Osteocyte (in vitro differentiated cells): Measurements from ENCODE around the gene SNRNP48. TPM values are rescaled to one million over a fixed set of nuclear protein-coding genes. Genes with fewer than 3 reads are reported as not detected.
A peak's percentile ranks its signal among the peaks of the same experiment; 100 is the strongest.

Experiments used
- DNase-seq: peaks from one replicate; pipeline ENCODE4 v3.0.0; 2021; ENCODE audit warnings: mixed read lengths; ENCODE audit not compliant: unreplicated experiment; ENCODE audit errors: extremely low spot score
- H3K27ac Mint-ChIP-seq: one replicate; pipeline ENCODE4 v1.8.0; 2021; ENCODE audit warnings: mild to moderate bottlenecking, mixed read lengths; ENCODE audit not compliant: unreplicated experiment
- H3K27me3 Mint-ChIP-seq: one replicate; pipeline ENCODE4 v1.8.0; 2021; ENCODE audit warnings: mixed read lengths; ENCODE audit not compliant: unreplicated experiment
- H3K36me3 Mint-ChIP-seq: one replicate; pipeline ENCODE4 v1.8.0; 2021; ENCODE audit warnings: mixed read lengths; ENCODE audit not compliant: unreplicated experiment
- H3K4me1 Mint-ChIP-seq: one replicate; pipeline ENCODE4 v1.8.0; 2021; ENCODE audit warnings: mixed read lengths; ENCODE audit not compliant: unreplicated experiment
- H3K4me3 Mint-ChIP-seq: one replicate; pipeline ENCODE4 v1.8.0; 2021; ENCODE audit warnings: mild to moderate bottlenecking, moderate library complexity, mixed read lengths; ENCODE audit not compliant: unreplicated experiment
- H3K9me3 Mint-ChIP-seq: one replicate; pipeline ENCODE4 v1.8.0; 2021; ENCODE audit warnings: mixed read lengths; ENCODE audit not compliant: unreplicated experiment
- CTCF ChIP-seq: fragments of 200-600 bp; sonication (generic); IDR thresholded peaks from 2 replicates; pipeline ENCODE4 v1.5.0; 2021; ENCODE audit warnings: antibody characterized with exemption, mild to moderate bottlenecking, moderate library complexity
- total RNA-seq: library from RNA; stranded (reverse); gene quantifications from 2 replicates; pipeline ENCODE4 v1.2.1, GENCODE V29; 2021

Gene SNRNP48
- total RNA-seq, 1 donor from 2014 or later, result 12.1 TPM

- no peak for TF ChIP-seq CTCF
- no peaks in the 10 kb centered on the region for H3K9me3 Mint-ChIP-seq
- no peaks in the 10 kb centered on the region for H3K27me3 Mint-ChIP-seq
- peak; percentile 87 for DNase-seq
- H3K4me1 Mint-ChIP-seq, result peaks cover 53% of the 10 kb centered on the region
- peak overlapping the region; percentile 95 for H3K27ac Mint-ChIP-seq
- H3K4me3 Mint-ChIP-seq, result peak overlapping the region; percentile 96
- no peaks in the 10 kb centered on the region for H3K36me3 Mint-ChIP-seq
Observed at GRCh38 chr6:7542874-7543624, 46.9 kb upstream of the SNRNP48 start.

GRCh38 chr6:7543789-7544424 is 46.1 kb upstream of the SNRNP48 start:
- Mint-ChIP-seq H3K9me3 (no peaks in the 10 kb centered on the region), H3K4me3 (peak overlapping the region; percentile 96), H3K27ac (peak overlapping the region; percentile 95), H3K4me1 (peaks cover 61% of the 10 kb centered on the region), H3K27me3 (no peaks in the 10 kb centered on the region), H3K36me3 (peaks cover 5% of the 10 kb centered on the region)
- no peak for TF ChIP-seq CTCF
- no peak for DNase-seq

- Mint-ChIP-seq H3K36me3 (peaks cover 5% of the 10 kb centered on the region), H3K4me3 (peak overlapping the region; percentile 96), H3K27me3 (no peaks in the 10 kb centered on the region), H3K4me1 (peaks cover 64% of the 10 kb centered on the region), H3K9me3 (no peaks in the 10 kb centered on the region), H3K27ac (peak overlapping the region; percentile 95)
- no peak for DNase-seq
- no peak for TF ChIP-seq CTCF
Observed at GRCh38 chr6:7544597-7544996, 45.4 kb upstream of the SNRNP48 start.

GRCh38 chr6:7545316-7546019 is 44.5 kb upstream of the SNRNP48 start:
- Mint-ChIP-seq H3K4me1 (peaks cover 62% of the 10 kb centered on the region), H3K4me3 (peak overlapping the region; percentile 7), H3K27me3 (no peaks in the 10 kb centered on the region), H3K9me3 (no peaks in the 10 kb centered on the region), H3K27ac (peak overlapping the region; percentile 95), H3K36me3 (peaks cover 5% of the 10 kb centered on the region)
- DNase-seq, result no peak
- TF ChIP-seq CTCF, result no peak

GRCh38 chr6:7546020-7546369 is 44.0 kb upstream of the SNRNP48 start:
- TF ChIP-seq CTCF, result no peak
- peaks cover 64% of the 10 kb centered on the region for H3K4me1 Mint-ChIP-seq
- no peaks in the 10 kb centered on the region for H3K27me3 Mint-ChIP-seq
- no peak for DNase-seq
- H3K27ac Mint-ChIP-seq, result peak overlapping the region; percentile 95
- H3K4me3 Mint-ChIP-seq, result peak overlapping the region; percentile 7
- H3K36me3 Mint-ChIP-seq, result peaks cover 5% of the 10 kb centered on the region
- no peaks in the 10 kb centered on the region for H3K9me3 Mint-ChIP-seq
